Esophagus squamous epithelium (tissue), 4 donors: Measurements from ENCODE around the gene ATP8A1.

Experiments
- POLR2A ChIP-seq, 4 donors: fragments of 450-650 bp; IDR thresholded peaks; one replicate each; pipeline ENCODE4 v1.6.1; 2017; ENCODE audit warnings: antibody characterized with exemption in 4 of 4, mild to moderate bottlenecking in 4 of 4, moderate library complexity in 3 of 4
- TF ChIP-seq, protein P1 (sequence below), 6 experiments: fragments of 450-650 bp in 4 of 6; fragments of 200-600 bp in 2 of 6; sonication (generic) in 2 of 6; IDR thresholded peaks; one replicate each; pipeline ENCODE4 v1.5.1; 2016 to 2019; ENCODE audit warnings: antibody characterized with exemption in 6 of 6, mild to moderate bottlenecking in 4 of 6, moderate library complexity in 4 of 6

DNA sequence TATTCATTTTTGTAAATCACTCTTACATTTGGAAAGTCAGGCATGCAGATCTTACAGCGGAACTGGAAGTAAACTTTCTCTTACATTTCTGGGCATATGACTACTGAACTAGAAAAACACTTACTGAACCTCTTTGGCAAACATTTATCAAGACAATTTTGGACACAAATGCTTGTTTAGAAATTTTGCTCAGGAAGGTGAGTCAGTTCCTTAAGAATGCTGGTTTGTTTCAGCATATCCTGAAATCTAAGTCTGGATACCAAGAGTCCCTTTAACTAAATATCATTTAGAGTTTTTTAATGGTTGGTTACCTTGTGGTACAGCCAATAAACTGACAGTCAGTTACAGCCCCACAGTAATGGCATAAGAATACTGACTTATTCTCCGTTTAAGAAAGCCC, 244.7 kb downstream of the ATP8A1 start:
- TF ChIP-seq, protein P1, sequence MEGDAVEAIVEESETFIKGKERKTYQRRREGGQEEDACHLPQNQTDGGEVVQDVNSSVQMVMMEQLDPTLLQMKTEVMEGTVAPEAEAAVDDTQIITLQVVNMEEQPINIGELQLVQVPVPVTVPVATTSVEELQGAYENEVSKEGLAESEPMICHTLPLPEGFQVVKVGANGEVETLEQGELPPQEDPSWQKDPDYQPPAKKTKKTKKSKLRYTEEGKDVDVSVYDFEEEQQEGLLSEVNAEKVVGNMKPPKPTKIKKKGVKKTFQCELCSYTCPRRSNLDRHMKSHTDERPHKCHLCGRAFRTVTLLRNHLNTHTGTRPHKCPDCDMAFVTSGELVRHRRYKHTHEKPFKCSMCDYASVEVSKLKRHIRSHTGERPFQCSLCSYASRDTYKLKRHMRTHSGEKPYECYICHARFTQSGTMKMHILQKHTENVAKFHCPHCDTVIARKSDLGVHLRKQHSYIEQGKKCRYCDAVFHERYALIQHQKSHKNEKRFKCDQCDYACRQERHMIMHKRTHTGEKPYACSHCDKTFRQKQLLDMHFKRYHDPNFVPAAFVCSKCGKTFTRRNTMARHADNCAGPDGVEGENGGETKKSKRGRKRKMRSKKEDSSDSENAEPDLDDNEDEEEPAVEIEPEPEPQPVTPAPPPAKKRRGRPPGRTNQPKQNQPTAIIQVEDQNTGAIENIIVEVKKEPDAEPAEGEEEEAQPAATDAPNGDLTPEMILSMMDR (IDR thresholded peaks at IDR 0.05), result no peak
- TF ChIP-seq POLR2A (IDR thresholded peaks at IDR 0.05), result no peak
